Measurements from ENCODE around the gene MPDZ.

The MPDZ gene

DNA sequence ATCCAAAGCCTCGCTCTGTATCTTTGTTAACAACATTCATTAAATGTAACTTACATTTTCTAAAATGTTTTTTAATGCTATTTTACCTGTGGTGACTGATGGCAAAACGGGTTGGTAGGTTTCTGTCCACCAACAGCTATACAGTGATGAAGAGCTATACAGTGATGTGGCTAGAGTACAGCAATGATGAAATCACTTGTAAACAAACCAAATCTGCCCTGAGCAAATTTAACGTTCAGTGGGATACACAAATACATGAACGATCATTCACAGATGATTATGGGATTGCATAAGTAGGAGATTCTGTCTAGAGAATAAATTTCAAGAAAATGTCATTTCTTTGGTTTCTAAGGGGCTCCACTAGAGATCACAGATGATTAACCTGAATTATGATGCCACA, 132.7 kb downstream of the MPDZ start:
- DNase-seq (ENCODE audit: low read depth) = no peak
- H3K4me3 ChIP-seq (ENCODE audit: low read depth, low read length) = no peak overlapping the region

DNA sequence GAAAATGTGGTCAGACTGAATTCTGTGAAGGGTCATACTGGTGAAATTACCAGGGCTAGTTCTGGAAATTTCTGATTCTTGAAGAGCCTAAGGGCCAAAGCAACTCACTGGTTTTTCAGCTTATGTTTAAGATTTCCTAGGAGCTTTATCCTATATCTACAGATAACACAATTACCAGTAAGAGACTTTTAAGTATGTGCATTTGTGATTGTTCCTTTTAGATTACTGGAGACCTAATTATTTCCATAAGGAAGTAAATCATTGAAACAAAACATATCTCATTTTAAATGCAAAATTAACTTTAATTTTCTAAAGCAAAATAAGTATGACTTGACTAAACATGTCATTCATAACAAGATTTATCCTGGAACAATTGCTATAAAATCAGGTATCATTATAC, 134.2 kb downstream of the MPDZ start:
- no peak overlapping the region for H3K4me3 ChIP-seq (ENCODE audit: low read depth, low read length)
- no peak for DNase-seq (ENCODE audit: low read depth)

DNA sequence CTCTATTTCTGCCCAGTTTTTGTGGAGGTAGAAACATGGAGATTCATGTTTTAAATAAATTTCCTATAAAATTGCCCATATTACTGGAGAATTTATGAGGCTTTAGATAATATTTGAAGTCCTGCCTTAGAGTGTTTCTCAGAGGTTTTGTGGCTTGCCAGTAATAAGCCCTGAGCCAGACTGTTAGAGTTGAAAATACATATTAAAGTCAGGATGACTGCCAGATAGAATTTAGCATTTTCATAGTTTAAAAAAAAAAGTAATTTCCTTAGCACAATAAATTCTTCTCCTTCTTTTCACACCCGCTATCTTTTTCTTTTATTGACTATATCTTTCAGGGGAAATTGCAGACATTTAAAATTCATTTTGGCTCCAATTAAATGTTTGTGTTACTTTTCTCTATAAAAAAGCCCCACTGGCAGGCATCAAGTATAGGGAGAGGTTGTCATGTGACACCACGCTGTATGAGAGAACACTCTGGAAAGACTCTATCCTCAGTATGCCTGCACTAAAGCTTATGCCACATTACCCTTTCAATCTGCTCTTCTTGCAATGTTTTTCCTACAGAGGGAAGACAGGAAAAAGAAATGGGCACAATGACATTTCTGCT, 135.2 kb downstream of the MPDZ start:
- no peak for DNase-seq (ENCODE audit: low read depth)
- H3K4me3 ChIP-seq (ENCODE audit: low read depth, low read length) = no peak overlapping the region

GRCh38 chr9:13143281-13143680, 136.2 kb downstream of the MPDZ start:
- DNase-seq (ENCODE audit: low read depth) = no peak
- H3K4me3 ChIP-seq (ENCODE audit: low read depth, low read length) = no peak overlapping the region

DNA sequence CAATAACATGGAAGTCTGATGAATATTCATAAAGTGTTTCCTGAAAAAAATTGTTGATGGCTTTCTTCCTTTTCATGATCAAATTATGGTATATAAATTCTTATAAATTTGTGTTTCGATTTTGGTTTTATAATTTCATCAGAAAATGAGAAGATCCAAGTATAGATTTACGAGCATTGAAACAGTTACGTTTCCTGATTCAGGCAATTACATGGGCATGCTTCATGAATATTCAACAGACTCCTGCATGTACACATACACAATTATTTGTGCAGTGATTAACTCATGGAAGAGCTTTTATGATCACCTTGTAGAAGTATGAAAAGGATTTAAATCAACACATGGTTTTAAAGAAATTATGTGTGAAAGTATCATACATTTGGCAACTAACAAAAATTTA, 136.7 kb downstream of the MPDZ start:
- no peak overlapping the region for H3K4me3 ChIP-seq (ENCODE audit: low read depth, low read length)
- no peak for DNase-seq (ENCODE audit: low read depth)

- H3K4me3 ChIP-seq (ENCODE audit: low read depth, low read length) = no peak overlapping the region
- no peak for DNase-seq (ENCODE audit: low read depth)
Observed at GRCh38 chr9:13141629-13142028, 137.9 kb downstream of the MPDZ start.

DNA sequence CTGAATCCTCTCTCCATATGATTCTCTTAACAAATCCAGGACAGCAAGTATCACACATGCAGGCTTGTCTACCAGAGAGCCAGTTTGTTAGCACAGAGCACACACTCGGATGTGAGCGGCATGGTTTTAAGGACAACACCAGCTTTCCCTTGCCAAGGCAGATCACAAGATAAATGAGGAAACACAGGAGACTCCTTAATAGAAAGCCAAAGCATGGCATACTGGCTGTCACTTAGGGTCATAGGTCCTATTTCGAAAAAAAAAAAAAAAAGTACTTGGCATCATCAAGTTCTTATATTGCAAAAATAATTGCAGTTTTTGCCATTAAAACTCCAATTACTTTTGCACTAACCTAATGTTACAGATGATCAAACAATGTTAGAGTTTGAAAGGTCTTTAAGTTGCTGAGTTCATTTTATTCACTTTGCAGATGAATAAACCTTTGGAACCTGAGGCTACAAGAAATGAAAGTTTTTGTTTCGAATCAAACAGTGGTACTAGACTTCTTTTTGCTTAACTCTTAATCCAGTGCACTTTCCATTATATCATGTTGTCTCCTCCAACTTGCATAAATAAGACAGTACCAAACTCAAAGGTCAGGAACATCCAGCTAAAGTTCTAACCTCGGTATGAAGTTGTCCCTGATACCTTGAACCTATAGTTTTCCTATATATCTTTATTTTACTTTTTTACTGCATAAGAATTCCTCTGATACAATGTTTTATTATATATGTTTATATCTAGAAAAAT, 138.5 kb downstream of the MPDZ start:
- H3K4me3 ChIP-seq (ENCODE audit: low read depth, low read length) = no peak overlapping the region
- no peak for DNase-seq (ENCODE audit: low read depth)

DNA sequence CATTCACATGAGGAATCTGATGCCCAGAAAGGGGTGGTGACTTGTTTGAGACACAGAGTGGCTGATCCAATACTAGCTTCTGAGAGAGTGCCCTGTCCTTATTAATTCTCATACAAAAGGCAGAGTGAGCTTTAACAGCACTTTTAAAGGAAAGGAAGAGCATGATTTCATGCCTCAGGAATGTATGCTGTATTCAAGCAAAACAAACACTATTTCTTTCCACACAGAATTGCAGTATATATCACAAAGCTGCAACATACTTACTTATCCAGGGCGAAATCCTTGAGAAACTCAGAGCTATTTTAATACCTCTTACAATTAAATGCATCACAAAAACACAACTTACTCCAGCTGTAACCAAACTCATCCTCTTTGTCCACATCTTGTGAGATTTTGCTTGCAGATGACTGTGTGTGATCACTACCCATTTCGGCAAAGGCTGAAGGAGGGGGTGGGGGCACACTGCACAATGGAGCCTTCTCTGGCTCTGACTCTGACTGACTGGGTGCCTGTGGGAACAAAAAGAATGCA, 139.8 kb downstream of the MPDZ start:
- peak overlapping the region; percentile 25 for H3K4me3 ChIP-seq (ENCODE audit: low read depth, low read length)
- DNase-seq (ENCODE audit: low read depth) = peak; percentile 64

GRCh38 chr9:13137426-13137825, 142.1 kb downstream of the MPDZ start:
- H3K4me3 ChIP-seq (ENCODE audit: low read depth, low read length) = no peak overlapping the region
- DNase-seq (ENCODE audit: low read depth) = no peak

- no peak overlapping the region for H3K4me3 ChIP-seq (ENCODE audit: low read depth, low read length)
Observed at GRCh38 chr9:13131991-13132390, 147.5 kb downstream of the MPDZ start.

DNA sequence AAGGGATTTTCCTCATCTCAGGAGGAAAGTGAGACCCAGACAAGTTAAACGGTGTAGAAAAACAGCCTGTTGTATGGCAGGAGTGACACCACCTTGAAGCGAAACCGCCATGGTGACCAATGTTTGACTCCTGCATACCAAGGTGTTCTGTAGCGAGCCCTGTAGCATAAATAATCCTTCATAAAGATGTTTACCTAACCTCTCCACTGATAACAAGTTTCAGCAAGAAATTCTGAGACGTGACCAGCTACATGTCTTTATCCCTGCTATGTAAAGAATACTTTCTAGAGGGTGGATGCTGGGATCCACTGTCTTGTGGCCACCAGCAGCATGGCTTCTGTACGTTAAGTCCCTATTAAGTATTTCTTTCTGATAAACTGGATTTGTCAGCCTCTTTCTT, 148.1 kb downstream of the MPDZ start:
- H3K4me3 ChIP-seq (ENCODE audit: low read depth, low read length) = no peak overlapping the region
- no peak for DNase-seq (ENCODE audit: low read depth)

More at GRCh38 chr9:13131991-13132390, 147.5 kb downstream of the MPDZ start:
- DNase-seq (ENCODE audit: low read depth) = no peak

DNA sequence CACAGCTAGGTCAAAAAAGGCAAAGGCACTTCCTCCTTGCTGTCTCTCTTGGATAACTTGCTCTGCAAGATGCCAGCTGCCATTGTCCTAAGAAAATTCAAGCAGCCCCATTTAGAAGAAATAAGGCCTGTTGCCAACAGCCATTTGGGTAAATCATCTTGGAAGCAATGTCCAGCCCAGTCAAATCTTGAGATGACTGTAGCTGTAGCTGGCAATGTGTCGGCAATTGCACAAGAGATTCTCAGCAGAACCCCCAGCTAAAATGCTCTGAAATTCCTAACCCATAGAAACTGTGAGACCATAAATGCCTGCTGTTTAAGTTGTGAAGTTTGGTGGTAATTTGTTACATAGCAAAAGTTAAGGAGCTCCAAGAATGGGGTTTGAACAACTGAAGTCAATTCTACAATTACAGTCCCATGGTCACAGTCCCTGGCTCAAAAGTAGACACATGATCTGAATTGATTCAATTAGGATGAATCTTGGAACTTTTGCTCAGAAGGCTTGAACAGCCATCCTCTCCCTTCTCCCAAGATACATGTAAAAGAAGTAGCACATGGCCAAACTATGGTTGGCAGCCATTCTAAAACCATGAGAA, 151.1 kb downstream of the MPDZ start:
- no peak overlapping the region for H3K4me3 ChIP-seq (ENCODE audit: low read depth, low read length)
- no peak for DNase-seq (ENCODE audit: low read depth)

DNA sequence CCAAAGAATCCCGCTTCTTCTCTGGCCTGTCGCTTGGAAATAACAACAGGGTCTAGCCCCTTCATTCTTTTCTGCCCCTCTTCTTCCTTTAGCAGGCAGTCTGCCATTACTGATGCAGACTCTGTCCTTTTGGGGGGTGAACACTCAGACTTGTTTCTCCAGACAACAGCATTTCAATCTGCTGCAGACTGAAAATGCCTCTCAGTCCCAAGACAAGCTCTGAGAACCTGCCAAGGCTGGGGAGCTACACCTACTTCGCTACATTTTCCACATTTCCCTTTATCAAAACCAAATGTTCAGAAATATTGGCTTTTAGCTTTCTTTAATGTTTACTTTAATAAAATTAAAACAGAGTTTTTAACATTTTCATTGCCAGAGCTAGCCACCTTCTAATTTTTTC, 152.4 kb downstream of the MPDZ start:
- no peak overlapping the region for H3K4me3 ChIP-seq (ENCODE audit: low read depth, low read length)
- DNase-seq (ENCODE audit: low read depth) = no peak

DNA sequence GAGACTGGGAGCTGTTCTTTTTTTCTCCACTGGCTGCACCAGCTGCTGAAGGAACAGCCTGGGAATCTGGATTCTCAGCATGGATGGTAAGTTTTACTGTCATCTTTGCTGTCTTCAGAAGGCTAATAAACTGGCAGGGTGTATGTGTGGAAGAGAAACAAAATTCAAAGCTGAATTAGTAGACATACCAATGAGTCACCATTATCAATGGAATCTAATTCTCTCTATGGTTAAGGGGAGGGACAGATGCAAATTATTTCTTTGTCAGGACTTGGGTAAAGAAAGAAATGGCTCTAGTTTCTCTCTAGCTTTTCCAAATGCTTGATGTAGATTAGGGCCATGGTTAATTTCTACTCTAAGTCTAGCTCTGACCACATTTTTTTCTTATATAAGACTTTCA, 154.2 kb downstream of the MPDZ start:
- no peak overlapping the region for H3K4me3 ChIP-seq (ENCODE audit: low read depth, low read length)
- no peak for DNase-seq (ENCODE audit: low read depth)

DNA sequence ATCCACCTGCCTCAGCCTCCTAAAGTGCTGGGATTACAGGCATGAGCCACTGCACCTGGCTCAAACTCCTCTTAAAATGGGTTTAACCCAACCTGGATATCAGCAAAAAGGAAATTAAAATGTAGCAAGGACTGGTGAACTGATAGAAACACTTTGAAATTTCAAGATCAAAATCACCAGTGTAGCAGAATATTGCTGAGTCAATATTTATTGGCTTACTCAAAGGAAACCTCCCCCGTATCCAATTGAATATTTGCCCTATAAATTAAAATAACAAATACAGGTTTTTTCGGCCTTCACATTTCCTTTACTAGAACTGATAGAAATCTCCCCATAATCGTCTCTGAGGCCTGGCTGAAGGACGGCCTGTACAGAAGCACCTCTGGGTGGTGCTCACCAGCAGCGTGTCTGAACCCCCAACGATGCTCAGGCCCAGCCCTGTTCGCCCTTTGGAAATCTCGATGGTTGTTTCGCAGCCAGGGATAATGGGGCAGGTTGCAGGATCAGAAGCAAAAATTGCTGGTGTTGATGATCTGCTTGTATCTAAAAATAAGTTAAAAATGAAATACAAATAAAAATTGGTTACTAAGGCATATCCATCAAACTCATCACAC, 156.6 kb downstream of the MPDZ start:
- H3K4me3 ChIP-seq (ENCODE audit: low read depth, low read length) = no peak overlapping the region
- DNase-seq (ENCODE audit: low read depth) = no peak

DNA sequence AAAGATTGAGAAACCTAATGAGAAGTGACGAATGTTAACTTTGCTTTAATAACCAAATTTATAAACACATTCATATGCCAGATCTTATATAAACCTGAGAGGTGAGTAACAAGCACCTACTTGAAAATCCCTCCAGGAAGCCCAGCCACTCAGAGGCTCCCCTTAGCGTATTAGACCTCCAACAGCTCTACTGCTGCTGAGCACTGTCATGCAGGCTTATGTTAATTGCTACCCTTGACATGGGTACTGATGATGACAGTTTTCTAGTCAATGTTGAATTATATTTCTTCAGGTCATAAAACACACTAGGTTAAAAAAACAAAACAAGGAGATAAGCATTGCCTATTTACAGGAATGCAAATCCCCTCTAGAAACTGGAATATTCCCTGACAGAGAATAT, 161.2 kb downstream of the MPDZ start:
- DNase-seq (ENCODE audit: low read depth) = no peak
- no peak overlapping the region for H3K4me3 ChIP-seq (ENCODE audit: low read depth, low read length)

DNA sequence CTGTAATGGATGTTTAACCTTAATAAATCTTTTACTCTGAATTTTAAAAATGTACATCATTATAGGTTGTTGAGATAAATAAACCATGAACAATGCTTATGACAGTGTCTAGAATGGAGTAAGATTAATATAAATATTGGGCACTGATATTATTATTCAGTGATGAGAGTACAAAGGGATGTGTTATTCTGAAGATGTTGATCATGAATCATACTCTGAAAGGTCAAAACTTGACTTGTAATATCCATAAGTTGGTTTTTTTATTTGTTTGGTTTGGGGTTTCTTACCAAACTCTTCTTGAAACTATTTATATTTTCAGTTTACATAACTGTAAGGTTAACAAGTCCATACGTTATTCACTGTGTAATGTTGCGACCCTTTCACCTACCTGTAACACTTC, 163.2 kb downstream of the MPDZ start:
- DNase-seq (ENCODE audit: low read depth) = no peak
- H3K4me3 ChIP-seq (ENCODE audit: low read depth, low read length) = no peak overlapping the region

DNA sequence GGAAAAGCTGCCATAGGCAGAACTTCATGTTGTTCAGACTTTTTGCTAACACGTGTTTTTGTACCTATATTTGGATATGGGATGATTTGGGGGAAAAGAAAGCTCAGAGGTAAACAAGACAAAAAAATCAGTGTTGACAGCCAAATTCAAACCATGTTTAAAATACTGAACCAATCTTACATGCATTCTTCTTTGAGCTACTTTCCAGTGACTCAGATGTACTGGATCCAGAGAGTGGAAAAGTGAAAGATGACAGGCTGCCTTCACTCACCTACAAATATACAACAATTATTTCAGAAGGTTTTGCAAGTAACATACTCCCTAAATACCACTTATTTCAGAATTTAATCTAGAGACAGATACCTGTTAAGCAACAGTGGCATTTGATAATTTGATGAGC, 165.7 kb downstream of the MPDZ start:
- DNase-seq (ENCODE audit: low read depth) = no peak

GRCh38 chr9:13113216-13113615, 166.3 kb downstream of the MPDZ start:
- no peak overlapping the region for H3K4me3 ChIP-seq (ENCODE audit: low read depth, low read length)
- no peak for DNase-seq (ENCODE audit: low read depth)

More for the DNA sequence above, 165.7 kb downstream of the MPDZ start:
- H3K4me3 ChIP-seq (ENCODE audit: low read depth, low read length) = no peak overlapping the region

- DNase-seq (ENCODE audit: low read depth) = no peak
Observed at GRCh38 chr9:13111778-13112177, 167.7 kb downstream of the MPDZ start.

More at GRCh38 chr9:13111778-13112177, 167.7 kb downstream of the MPDZ start:
- H3K4me3 ChIP-seq (ENCODE audit: low read depth, low read length) = no peak overlapping the region
